GM21423 (cell line): ENCODE results near the gene SSR1.
A peak's percentile ranks its signal among the peaks of the same experiment; 100 is the strongest.
"Not testable (repeated sequence)": the region's sequence is repeated elsewhere in the genome, so short reads cannot be mapped to it uniquely, and the experiment has no call there.

Experiments
- ATAC-seq: cut with Tn5 transposase; IDR thresholded peaks from one replicate; pipeline ENCODE4 v1.9.1; 2021; ENCODE audit warnings: mild to moderate bottlenecking, moderate library complexity; ENCODE audit not compliant: unreplicated experiment

The SSR1 gene

DNA sequence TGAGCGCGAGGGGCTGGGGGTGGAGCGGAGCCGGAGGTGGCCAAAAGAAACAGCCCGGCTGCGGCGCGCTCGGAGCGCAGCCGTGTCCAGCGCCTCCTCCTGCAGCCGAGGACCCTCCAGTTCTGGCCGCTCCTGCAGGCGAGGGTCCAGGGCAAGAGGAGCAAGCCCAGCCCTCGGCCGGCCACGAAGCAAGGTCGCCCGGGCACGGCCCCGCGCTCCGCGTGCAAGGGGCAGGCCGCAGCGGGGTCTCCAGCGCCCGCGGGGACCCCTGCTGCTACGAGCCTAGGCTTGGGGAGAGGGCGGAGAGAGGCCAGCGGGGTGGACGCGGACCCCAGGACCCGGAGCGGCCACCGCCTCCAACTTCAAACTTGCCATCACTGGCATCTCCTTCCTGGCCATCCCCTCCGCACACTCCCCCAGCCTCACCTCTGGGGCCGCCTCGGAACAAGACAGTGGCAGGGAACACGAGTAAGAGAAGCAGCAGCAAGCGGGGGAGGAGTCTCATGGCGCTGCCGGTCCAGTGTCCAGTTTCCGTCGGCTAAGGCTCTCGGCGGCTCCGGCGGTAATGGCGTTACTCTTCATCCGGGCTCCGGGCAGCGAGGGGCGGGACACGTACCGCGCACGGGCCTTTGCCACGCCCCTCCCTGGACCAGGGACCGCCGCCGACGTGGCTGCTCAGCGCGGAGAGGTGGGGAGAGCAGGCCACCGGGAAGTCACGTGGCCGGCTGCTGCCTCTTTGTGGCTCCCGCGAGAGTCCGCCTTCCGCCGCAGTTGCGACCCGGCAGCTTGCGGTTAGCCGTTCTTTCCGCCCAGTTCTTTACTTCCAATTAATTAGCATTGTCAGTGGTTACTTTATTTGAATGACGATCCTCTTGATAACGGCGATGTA, at the start of gene SSR1:
Gene SSR1 (minus strand): TSS at position 584 of the 889 bp plus-strand sequence. CDS start 79 bp downstream, at position 505.
- ATAC-seq, result peak; percentile 98

DNA sequence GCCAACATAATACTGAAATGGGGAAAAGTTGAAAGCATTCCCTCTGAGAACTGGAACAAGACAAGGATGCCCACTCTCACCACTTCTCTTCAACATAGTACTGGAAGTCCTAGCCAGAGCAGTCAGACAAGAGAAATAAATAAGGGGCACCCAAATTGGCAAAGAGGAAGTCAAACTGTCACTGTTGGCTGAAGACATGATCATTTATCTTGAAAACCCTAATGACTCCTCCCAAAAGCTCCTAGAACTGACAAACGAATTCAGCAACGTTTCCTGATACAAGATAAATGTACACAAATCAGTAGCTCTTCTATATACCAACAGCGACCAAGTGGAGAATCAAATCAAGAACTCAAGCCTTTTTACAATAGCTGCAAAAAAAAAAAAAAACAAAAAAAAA, 38.9 kb upstream of the SSR1 start:
- ATAC-seq, result not testable (repeated sequence)

DNA sequence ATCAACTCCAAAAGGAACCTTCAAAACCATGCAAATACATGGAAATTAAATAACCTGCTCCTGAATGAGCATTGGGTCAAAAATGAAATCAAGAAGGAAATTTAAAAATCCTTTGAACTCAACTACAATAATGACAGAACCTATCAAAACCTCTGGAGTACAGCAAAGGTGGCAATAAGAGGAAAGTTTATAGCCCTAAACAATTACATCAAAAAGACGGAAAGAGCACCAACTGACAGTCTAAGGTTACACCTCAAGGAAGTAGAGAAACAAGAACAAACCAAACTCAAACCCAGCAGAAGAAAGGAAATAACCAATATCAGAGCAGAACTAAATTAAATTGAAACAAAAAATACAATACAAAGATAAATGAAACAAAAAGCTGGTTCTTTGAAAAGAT, 37.6 kb upstream of the SSR1 start:
- ATAC-seq, result not testable (repeated sequence)

DNA sequence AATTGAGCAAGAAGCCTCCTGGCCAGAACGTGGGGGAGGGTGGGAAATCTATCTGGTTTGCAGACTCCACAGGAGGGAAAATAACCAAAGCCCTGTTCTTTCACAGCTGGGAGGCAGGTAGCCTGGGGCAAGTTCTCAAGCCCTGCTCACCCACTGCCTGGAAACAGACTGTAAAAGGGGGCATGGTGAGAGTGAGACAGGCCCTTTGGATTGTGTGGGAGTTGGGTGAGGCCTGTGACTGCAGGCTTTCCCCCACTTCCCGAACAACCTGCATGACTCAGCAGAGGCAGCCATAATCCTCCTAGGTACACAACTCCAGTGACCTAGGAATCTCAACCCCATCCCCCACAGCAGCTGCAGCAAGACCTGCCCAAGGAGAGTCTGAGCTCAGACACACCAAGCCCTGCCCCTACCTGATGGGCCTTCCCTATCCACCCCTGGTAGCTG, 34.6 kb upstream of the SSR1 start:
- ATAC-seq, result not testable (repeated sequence)

DNA sequence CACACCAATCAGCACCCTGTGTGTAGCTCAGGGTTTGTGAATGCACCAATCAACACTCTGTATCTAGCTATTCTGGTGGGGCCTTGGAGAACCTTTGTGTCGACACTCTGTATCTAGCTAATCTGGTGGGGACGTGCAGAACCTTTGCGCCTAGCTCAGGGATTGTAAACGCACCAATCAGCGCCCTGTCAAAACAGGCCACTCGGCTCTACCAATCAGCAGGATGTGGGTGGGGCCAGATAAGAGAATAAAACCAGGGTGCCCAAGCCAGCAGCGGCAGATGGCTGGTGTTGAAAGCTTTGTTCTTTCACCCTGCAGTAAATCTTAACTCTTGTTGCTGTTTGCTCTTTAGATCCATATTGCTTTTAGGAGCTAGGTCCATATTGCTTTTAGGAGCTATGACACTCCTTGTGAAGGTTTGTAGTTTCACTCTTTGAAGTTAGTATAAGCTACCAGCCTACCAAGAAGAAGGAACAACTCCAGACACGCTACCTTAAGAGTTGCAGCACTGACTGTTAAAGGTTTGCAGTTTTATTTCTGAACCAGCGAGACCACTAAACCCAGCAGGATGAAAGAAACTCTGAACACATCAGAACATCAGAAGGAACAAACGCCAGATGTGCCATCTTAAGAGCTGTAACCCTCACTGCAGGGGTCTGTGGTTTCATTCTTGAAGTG, 31.9 kb upstream of the SSR1 start:
- not testable (repeated sequence) for ATAC-seq

DNA sequence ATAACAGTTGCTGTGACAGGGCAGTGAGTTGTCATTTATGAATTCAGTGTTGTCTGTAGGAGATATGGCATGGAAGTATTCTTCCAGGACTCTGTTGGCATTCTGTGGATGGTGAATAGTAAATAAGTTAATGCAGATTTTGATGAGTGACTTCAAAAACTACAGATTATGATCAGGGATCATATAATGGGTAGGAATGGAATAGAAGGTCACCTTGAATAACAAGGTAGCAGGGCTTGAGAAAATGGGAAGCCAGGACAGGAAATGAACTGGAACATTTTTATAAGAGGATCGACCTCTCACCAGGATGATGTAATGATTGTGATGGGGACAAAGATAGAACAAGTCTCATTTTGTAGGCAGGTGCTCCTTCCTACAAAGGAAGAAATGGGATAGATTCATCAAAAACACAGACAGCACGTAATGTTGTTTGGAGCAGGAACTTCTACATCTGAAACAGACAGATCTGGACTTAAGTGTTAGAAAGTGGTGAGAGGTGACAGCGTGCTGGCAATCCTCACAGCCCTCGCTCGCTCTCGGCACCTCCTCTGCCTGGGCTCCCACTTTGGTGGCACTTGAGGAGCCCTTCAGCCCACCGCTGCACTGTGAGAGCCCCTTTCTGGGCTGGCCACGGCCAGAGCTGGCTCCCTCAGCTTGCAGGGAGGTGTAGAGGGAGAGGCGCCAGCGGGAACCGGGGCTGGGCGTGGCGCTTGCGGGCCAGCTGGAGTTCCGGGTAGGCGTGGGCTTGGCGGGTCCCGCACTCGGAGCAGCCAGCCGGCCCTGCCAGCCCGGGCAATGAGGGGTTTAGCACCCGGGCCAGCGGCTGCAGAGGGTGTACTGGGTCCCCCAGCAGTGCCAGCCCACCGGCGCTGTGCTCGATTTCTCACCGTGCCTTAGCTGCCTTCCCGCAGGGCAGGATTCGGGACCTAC, 30.8 kb upstream of the SSR1 start:
- no peak for ATAC-seq

DNA sequence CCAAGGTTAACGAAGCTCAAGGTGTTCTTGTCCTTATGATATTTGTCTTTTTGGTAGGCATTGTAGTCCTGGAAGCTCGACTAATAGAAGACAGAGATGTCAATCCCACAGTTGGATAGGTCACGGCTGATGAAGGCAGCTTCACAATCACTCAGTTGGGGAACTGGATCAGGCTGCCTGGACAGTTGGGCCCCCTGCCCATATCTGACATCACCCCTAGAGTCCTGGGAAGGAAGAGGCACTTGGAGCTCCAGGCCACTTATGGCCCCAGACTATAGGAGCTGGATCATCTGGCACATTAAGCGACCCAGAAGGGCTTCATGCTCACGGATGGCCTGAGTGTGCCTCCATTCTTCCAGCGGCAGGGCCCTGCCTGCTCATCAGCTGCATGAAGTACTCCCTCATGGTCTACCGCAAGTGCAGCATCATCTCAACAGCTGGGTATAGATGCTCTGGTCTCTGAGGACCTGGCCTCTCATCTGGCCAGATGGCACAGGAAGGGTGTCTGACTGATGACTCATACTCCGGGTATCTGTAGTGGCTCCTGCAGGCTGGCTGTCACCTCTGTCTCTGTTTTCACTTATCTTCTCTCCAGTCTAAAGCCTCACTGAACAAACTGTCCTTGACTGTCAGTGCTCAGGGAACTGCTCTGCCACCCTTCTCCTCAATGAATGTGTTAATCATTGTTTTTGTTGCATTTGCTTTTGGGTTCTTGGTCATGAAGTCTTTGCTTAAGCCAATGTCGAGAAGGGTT, 29.2 kb upstream of the SSR1 start:
- peak; percentile 68 for ATAC-seq

DNA sequence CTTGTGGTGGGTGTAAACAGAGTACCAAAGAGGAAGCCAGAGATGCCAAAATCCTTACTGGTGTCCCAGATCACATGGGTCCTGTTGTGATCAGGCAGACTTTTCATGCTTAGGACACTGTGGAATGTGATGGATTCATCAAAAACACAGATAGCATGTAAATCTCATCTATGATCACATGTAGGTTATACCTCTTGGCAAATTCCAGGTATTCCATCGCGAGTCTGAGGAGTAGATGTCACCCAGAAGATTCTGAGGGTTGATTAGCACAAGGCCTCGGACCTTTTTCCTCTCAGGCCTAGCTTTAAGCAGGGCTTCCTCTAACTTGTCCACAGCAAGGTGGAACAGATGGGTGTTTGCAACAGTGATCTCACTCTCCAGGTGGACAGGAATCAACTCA, 28.3 kb upstream of the SSR1 start:
- ATAC-seq, result no peak

DNA sequence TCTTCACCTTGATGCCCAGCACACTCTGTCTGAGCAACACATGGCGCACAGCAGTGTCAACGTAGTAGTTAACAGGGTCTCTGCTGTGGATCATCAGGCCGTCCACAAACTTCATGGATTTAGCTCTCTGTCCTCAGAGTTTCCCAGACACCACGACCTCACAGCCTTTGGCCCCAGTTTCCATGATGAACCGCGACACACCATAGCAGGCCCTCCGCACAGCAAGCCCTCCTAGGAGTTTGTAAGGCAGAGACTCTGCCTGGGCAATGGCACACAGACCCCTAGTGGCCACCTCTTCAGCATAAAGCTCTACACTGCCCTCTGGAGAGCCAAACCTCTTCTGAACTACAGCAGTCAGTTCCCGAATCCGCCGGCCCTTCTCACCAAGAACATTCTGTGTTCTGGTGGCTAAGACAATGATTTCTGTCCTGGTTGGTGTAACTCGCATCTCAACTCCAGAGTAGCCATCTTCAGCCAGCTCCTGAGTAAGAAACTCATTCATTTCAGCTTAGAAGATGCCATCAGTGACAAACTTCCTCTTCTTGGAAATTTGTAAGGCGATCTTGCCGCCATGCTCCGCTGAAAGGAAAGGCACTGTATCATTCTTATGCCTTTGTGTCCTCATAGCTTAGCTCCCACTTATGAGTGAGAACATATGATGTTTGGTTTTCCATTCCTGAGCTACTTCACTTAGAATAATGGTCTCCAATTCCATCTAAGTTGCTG, 26.2 kb upstream of the SSR1 start:
- ATAC-seq, result not testable (repeated sequence)

DNA sequence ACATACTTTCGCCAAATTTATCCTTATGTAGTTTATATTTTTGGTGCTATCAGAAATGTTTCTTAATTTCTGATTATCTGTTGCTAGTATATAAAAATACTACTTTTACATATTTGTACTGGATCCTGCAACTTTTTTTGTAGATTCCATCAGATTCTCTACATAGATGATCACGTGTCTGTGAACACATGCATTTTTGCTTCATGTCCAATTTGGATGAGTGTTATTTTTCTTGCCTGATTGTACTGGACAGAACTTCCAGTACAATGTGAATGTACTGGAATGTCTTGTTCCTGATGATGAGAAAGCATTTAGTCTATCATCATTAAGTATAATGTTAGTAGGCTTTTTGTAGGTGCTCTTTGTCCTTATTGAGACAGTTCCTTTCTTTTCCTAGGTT, 25.0 kb upstream of the SSR1 start:
- no peak for ATAC-seq

DNA sequence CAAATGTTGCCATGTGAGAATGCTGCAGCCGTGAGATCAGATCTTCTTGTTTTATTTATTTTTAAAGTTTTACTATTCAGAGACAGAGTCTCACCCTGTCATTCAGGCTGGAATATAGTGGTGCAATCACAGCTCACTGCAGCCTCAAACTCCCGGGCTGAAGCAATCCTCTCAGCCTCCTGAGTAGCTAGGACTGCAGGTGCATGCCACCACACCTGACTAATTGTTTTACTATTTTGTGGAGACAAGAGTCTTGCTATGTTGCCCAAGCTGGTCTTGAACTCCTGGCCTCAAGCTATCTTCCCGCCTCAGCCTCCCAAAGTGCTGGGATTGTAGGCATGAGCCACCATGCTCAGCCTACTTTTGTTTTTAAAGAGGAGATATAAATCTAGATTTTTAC, 22.5 kb upstream of the SSR1 start:
- ATAC-seq, result no peak

DNA sequence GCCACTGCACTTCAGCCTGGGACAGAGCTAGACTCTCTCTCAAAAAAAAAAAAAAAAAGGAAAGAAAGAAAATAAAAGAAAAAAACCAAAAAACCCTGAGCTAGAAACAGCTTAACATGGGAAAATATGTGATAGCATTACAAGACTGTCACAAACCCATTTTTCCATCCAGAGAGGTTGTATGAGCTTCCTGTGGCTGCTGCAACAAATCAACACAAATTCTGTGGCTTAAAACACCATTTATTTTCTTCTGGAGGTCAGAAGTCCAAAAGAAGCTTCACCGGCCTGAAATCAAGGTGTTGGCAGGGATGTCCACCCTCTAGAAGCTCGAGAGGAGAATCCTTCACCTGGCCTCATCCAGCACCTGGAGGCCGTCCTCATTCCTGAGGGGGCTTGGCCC, 21.7 kb upstream of the SSR1 start:
- ATAC-seq, result no peak

DNA sequence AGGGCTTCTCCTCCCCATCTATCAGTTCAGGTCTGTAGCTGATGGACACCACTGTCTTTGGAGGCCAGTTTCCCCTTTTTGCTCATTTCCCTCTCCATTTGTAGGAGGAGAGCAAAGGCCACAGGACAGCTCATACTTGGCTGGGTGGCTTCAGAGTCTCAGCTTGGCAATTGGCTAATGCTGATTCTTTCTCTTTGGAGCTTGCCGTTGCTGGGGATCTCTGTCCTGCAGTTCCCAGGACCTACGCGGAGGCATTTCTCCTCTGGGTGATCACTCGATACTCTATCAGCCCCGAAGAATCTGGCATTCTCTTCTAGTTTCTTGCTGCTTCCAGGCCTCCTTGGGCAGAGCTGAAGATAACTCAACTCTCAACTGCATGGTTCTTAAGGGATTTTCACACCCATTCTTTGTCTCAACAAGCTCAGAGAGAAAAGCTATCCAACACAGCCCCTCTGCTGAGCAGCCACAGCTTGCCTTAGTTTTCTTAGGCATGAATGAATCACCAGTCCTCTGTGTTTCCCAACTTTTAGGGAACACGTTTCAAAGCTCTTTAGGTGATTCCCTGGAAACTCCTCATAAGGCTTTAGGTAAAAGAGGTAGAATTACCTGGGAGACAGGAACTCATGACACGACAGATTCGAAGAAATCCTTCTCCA, 19.2 kb upstream of the SSR1 start:
- no peak for ATAC-seq

DNA sequence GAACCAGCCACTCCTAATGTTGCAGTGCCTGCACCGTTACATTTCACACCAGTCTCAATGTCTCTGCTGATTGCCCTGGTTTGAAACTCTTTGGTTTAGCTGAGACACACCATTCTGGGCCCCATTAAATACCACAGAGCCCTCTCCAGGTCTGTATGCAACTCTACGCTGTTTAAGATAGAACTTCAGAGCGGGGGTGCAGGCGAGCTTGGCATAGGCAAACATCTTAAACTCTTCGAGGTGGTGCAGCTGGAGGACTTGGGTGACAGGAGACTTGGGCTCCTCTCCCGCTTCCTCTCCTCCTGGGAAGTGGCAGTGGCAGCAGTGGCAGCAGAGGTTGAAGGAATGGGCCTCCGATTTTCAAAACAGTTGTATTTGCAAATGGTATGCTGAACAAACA, 18.5 kb upstream of the SSR1 start:
- no peak for ATAC-seq

DNA sequence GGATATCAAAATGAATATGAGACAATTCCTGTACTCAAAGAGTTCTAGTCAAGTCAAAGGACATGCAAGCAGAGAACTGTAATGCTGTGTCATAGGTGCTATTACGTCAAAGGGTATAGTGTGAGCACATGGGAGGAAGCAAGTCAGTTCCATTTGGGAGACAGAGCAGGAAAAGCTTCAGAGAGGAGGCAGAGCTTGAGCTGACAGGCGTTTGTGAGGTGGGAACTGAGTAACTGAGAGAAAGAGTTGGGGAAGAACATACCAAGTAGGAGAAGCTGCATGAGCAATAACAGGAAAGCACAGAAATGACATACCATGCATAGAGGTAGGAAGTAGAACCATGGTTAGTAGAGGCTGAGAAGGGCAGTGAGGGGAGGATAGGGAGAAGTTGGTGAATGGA, 15.2 kb upstream of the SSR1 start:
- ATAC-seq, result no peak

DNA sequence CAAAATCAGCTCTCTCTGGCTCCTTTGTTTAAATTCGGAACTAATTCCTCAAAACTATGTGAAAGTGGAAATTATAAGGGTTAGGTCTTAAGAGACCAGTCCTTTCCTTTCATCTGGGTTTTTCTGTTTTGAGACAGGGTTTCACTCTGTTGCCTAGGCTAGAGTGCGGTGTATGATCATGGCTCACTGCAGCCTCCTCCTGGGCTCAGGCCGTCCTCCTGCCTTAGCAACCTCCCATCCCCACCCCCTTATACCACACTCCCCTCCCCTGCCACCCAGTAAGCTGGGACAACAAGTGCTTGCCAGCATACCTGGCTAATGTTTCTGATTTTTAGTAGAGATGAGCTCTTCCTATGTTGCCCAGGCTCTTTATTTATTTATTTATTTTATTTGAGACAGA, 12.8 kb upstream of the SSR1 start:
- ATAC-seq, result no peak

DNA sequence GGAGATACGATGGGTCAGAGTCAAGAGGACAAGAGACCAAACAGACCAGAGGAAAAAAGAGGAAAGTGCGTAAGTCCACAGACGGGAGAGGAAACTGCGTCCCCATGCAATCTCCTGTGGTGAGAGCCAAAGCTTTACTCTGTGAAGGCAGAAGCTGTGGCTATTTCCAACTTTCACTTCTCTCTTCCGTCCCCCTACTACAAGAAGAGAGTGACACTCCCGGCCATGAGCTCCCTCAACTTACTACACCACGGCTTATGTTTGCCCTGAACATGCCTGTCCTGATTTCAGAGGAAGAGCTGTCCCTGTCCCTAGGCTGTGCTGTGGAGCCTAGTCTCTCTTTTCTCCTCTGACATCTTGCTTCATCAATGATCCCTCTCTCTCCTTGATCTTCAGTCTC, 11.5 kb upstream of the SSR1 start:
- ATAC-seq, result peak; percentile 80

DNA sequence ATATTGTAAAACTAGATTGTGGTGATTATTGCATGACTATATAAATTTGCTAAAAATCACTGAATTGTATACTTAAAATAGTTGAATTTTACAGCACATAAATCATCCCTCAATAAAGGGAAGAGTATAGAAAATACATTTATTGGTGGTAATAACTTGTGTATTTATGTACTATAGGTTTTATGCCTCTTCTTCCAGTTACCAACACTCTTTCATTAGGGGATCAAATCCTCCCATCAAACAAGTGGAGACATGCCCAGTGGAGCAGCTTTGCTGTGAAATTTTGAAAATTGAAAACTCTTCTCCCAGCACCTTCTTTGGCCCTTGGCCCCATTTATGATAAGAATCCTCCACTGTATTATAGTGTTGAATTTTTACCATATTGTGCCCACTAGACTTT, 10.1 kb upstream of the SSR1 start:
- ATAC-seq, result no peak

DNA sequence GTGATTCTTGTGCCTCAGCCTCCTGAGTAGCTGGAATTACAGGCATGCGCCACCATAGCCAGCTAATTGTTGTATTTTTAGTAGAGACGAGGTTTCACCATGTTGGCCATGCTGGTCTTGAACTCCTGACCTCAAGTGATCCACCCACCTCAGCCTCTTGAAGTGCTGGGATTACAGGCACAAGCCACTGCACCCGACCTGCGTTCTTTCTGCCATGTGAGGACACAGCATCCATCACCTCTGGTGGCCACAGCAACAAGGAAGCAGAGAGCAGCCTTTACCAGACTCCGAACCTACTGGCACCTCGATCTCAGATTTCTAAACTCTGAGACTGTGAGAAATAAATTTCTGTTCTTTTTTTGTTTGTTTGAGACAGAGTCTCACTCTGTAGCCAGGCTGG, 8.9 kb upstream of the SSR1 start:
- not testable (repeated sequence) for ATAC-seq
